Trophoblast cell (in vitro differentiated cells and primary cell): ENCODE measurements around the gene DPP6.
"Not testable (repeated sequence)": the region's sequence is repeated elsewhere in the genome, so short reads cannot be mapped to it uniquely, and the experiment has no call there.

Source experiments
- DNase-seq, 2 donors: peaks; one replicate each; pipeline ENCODE4 v3.0.0-alpha.2; 2016
- H2AFZ ChIP-seq: 2 replicates; pipeline ENCODE4 v1.6.1; 2013; ENCODE audit warnings: low read length, moderate library complexity, mild to moderate bottlenecking; ENCODE audit not compliant: insufficient read depth, poor library complexity
- H2AK5ac ChIP-seq: 2 replicates; pipeline ENCODE4 v1.6.1; 2013; ENCODE audit warnings: mild to moderate bottlenecking, low read length
- H2BK120ac ChIP-seq: 2 replicates; pipeline ENCODE4 v1.6.1; 2013; ENCODE audit warnings: low read length, mild to moderate bottlenecking, moderate library complexity; ENCODE audit not compliant: insufficient read depth, poor library complexity
- H2BK12ac ChIP-seq: 2 replicates; pipeline ENCODE4 v1.6.1; 2013; ENCODE audit warnings: mild to moderate bottlenecking, low read length, moderate library complexity
- H2BK5ac ChIP-seq: 2 replicates; pipeline ENCODE4 v1.6.1; 2013; ENCODE audit warnings: low read length, low read depth, moderate library complexity, mild to moderate bottlenecking; ENCODE audit not compliant: poor library complexity
- H3K14ac ChIP-seq: 2 replicates; pipeline ENCODE4 v1.6.1; 2013; ENCODE audit warnings: mild to moderate bottlenecking, low read length
- H3K18ac ChIP-seq: 2 replicates; pipeline ENCODE4 v1.6.1; 2013; ENCODE audit warnings: mild to moderate bottlenecking, low read length
- H3K23ac ChIP-seq: 2 replicates; pipeline ENCODE4 v1.6.1; 2013; ENCODE audit warnings: low read length
- H3K27ac ChIP-seq: 2 replicates; pipeline ENCODE4 v1.5.1; 2013; ENCODE audit warnings: low read depth, mild to moderate bottlenecking, inconsistent platforms, low read length, moderate library complexity
- H3K27me3 ChIP-seq: 2 replicates; pipeline ENCODE4 v1.6.1; 2013; ENCODE audit warnings: inconsistent platforms, mild to moderate bottlenecking, low read length, moderate library complexity; ENCODE audit not compliant: insufficient read depth
- H3K36me3 ChIP-seq, 2 experiments: 1 replicate in 1 of 2; 2 replicates in 1 of 2; pipeline ENCODE4 v1.6.1; 2013; ENCODE audit warnings: low read length in 2 of 2, mild to moderate bottlenecking in 2 of 2, moderate library complexity in 1 of 2; ENCODE audit not compliant: insufficient read depth in 2 of 2, control insufficient read depth in 1 of 2
- H3K4ac ChIP-seq: 2 replicates; pipeline ENCODE4 v1.6.1; 2013; ENCODE audit warnings: low read depth, mild to moderate bottlenecking, low read length, moderate library complexity
- H3K4me1 ChIP-seq, 2 experiments: 1 replicate in 1 of 2; 2 replicates in 1 of 2; pipeline ENCODE4 v1.6.1; 2013; ENCODE audit warnings: low read length in 2 of 2, mild to moderate bottlenecking in 2 of 2, moderate library complexity in 1 of 2; ENCODE audit not compliant: insufficient read depth in 2 of 2, control insufficient read depth in 1 of 2
- H3K4me2 ChIP-seq: 2 replicates; pipeline ENCODE4 v1.6.1; 2013; ENCODE audit warnings: inconsistent platforms, mild to moderate bottlenecking, low read length, moderate library complexity
- H3K4me3 ChIP-seq: 2 replicates; pipeline ENCODE4 v1.5.1; 2013; ENCODE audit warnings: mild to moderate bottlenecking, low read depth, low read length, inconsistent platforms
- H3K79me1 ChIP-seq: one replicate; pipeline ENCODE4 v1.6.1; 2013; ENCODE audit warnings: low read length
- H3K79me2 ChIP-seq: 2 replicates; pipeline ENCODE4 v1.6.1; 2013; ENCODE audit warnings: low read length, mild to moderate bottlenecking; ENCODE audit not compliant: control insufficient read depth, insufficient read depth, poor library complexity
- H3K9ac ChIP-seq: 2 replicates; pipeline ENCODE4 v1.6.1; 2013; ENCODE audit warnings: mild to moderate bottlenecking, low read length
- H3K9me3 ChIP-seq: 2 replicates; pipeline ENCODE4 v1.6.1; 2013; ENCODE audit warnings: low read depth, mild to moderate bottlenecking, control low read depth, inconsistent platforms, low read length; ENCODE audit not compliant: insufficient read depth
- H4K12ac ChIP-seq: 2 replicates; pipeline ENCODE4 v1.6.1; 2013; ENCODE audit warnings: low read depth, mild to moderate bottlenecking, low read length, moderate library complexity
- H4K8ac ChIP-seq: 2 replicates; pipeline ENCODE4 v1.6.1; 2013; ENCODE audit warnings: low read depth, mild to moderate bottlenecking, low read length, moderate library complexity
- H4K91ac ChIP-seq: one replicate; pipeline ENCODE4 v1.6.1; 2013; ENCODE audit warnings: low read depth, mild to moderate bottlenecking, low read length, moderate library complexity
- WGBS: extraction: QIAGEN DNeasy Blood & Tissue Kit; methylation state at CpG from one replicate; pipeline ENCODE4 v1.1.7; 2013; ENCODE audit warnings: missing lambda C conversion rate; ENCODE audit not compliant: insufficient read length, insufficient coverage; ENCODE audit errors: extremely low coverage; 5-methylcytosine and 5-hydroxymethylcytosine counted together

Gene DPP6

GRCh38 chr7:154105063-154105462 lies 52.9 kb downstream of the DPP6 start:
- H3K9me3 ChIP-seq, H4K8ac ChIP-seq, H3K9ac ChIP-seq, H3K14ac ChIP-seq, H4K12ac ChIP-seq, H3K4me3 ChIP-seq, H4K91ac ChIP-seq, H2BK120ac ChIP-seq, H2BK12ac ChIP-seq, H3K23ac ChIP-seq, H3K79me1 ChIP-seq, H3K36me3 ChIP-seq, H2BK5ac ChIP-seq, H3K79me2 ChIP-seq, H3K18ac ChIP-seq, H2AFZ ChIP-seq, H3K4ac ChIP-seq, H3K4me2 ChIP-seq, H3K27me3 ChIP-seq, H3K4me1 ChIP-seq, DNase-seq, H3K27ac ChIP-seq, H2AK5ac ChIP-seq: not testable (repeated sequence)
- WGBS: no CpG with 5 or more reads among the region's 9 CpGs

- not testable (repeated sequence) for H3K4me2 ChIP-seq, H3K9me3 ChIP-seq, H2BK120ac ChIP-seq, H3K4me1 ChIP-seq, H3K14ac ChIP-seq, H2BK5ac ChIP-seq, H2AK5ac ChIP-seq, H2BK12ac ChIP-seq, H3K27me3 ChIP-seq, H3K36me3 ChIP-seq, H3K18ac ChIP-seq, H3K27ac ChIP-seq, H3K79me1 ChIP-seq, H3K79me2 ChIP-seq, H4K12ac ChIP-seq, H2AFZ ChIP-seq, DNase-seq, H4K91ac ChIP-seq, H3K23ac ChIP-seq, H4K8ac ChIP-seq, H3K9ac ChIP-seq, H3K4me3 ChIP-seq, H3K4ac ChIP-seq
- WGBS: no CpG with 5 or more reads among the region's 3 CpGs
Measured at GRCh38 chr7:154109615-154110014, 57.4 kb downstream of the DPP6 start.

- not testable (repeated sequence) for H3K4me2 ChIP-seq, H2AK5ac ChIP-seq, H2BK120ac ChIP-seq, H3K23ac ChIP-seq, H3K4me3 ChIP-seq, H4K12ac ChIP-seq, DNase-seq, H3K14ac ChIP-seq, H2BK12ac ChIP-seq, H3K4ac ChIP-seq, H2AFZ ChIP-seq, H3K79me2 ChIP-seq, H4K91ac ChIP-seq, H3K27me3 ChIP-seq, H3K27ac ChIP-seq, H2BK5ac ChIP-seq, H3K79me1 ChIP-seq, H3K18ac ChIP-seq, H3K4me1 ChIP-seq, H4K8ac ChIP-seq, H3K36me3 ChIP-seq, H3K9me3 ChIP-seq, H3K9ac ChIP-seq
- no CpG with 5 or more reads among the region's 4 CpGs for WGBS
Measured at GRCh38 chr7:154113732-154114351, 61.6 kb downstream of the DPP6 start.

- not testable (repeated sequence) for H2BK12ac ChIP-seq, DNase-seq, H2BK120ac ChIP-seq, H4K12ac ChIP-seq, H3K79me2 ChIP-seq, H3K27ac ChIP-seq, H4K8ac ChIP-seq, H3K4me2 ChIP-seq, H3K14ac ChIP-seq, H3K36me3 ChIP-seq, H3K4ac ChIP-seq, H3K23ac ChIP-seq, H4K91ac ChIP-seq, H3K27me3 ChIP-seq, H3K4me3 ChIP-seq, H3K9ac ChIP-seq, H2AK5ac ChIP-seq, H3K79me1 ChIP-seq, H2AFZ ChIP-seq, H2BK5ac ChIP-seq, H3K18ac ChIP-seq, H3K9me3 ChIP-seq, H3K4me1 ChIP-seq
- no CpG with 5 or more reads among the region's 12 CpGs for whole genome bisulfite sequencing
Measured at GRCh38 chr7:154117411-154118390, 65.5 kb downstream of the DPP6 start.
